Psoas muscle (tissue), 8 donors: ENCODE measurements around the gene GPR62. TPM values are rescaled to one million over a fixed set of nuclear protein-coding genes. Genes with fewer than 3 reads are reported as not detected.

Source experiments
- ATAC-seq, 4 donors: fragments of 200-7000 bp; cut with Tn5 transposase; one replicate each; pipeline ENCODE4 v1.9.1; 2020; ENCODE audit warnings: moderate library complexity in 3 of 4, mild to moderate bottlenecking in 2 of 4
- DNase-seq, 2 donors: peaks; one replicate each; pipeline ENCODE4 v3.0.0-alpha.2; 2020
- H3K27ac ChIP-seq: fragments of 200-600 bp; one replicate; pipeline ENCODE4 v1.8.0; 2022
- H3K27me3 ChIP-seq, 3 donors: fragments of 200-600 bp in 1 of 3; one replicate each; pipeline versions ENCODE4 v1.6.1 to v1.8.0; 2013 to 2022; ENCODE audit warnings: low read length in 2 of 3, mild to moderate bottlenecking in 2 of 3, moderate library complexity in 1 of 3; ENCODE audit not compliant: insufficient read depth in 3 of 3
- H3K36me3 ChIP-seq, 2 donors: fragments of 200-600 bp in 1 of 2; one replicate each; pipeline versions ENCODE4 v1.6.1 to v1.8.0; 2013 to 2022; ENCODE audit warnings: low read depth in 1 of 2, mild to moderate bottlenecking in 1 of 2, moderate library complexity in 1 of 2; ENCODE audit not compliant: insufficient read depth in 1 of 2
- H3K4me1 ChIP-seq: fragments of 200-600 bp; one replicate; pipeline ENCODE4 v1.8.0; 2022
- H3K4me3 ChIP-seq: fragments of 200-600 bp; one replicate; pipeline ENCODE4 v1.8.0; 2022; ENCODE audit warnings: mild to moderate bottlenecking
- H3K9me3 ChIP-seq: fragments of 200-600 bp; one replicate; pipeline ENCODE4 v1.8.0; 2022
- WGBS, 3 donors: extraction: QIAGEN DNeasy Blood & Tissue Kit; methylation state at CpG; one replicate each; pipeline versions ENCODE4 v1.1.6 to v1.1.7; 2013; 5-methylcytosine and 5-hydroxymethylcytosine counted together
- intact Hi-C, 2 donors: fragments of 100-400 bp; cut with DNase I; formaldehyde crosslinking; loops; one replicate each; pipeline versions ENCODE4 v1.11.0 to v1.14.2; 2022
- polyA plus RNA-seq, 3 donors: library from polyadenylated mRNA; stranded (reverse); fragments of 200-250 nt; gene quantifications; one replicate each; pipeline ENCODE4 v1.2.3, GENCODE V29; 2013
- total RNA-seq, 4 donors: library from RNA; stranded (reverse); fragmentation: NEBNext Ultra II Directional in 2 of 4; extraction: Animal tissue kit (Norgen Biotek cat#: 25700) in 2 of 4; gene quantifications; one replicate each; pipeline versions ENCODE4 v1.2.1 to v1.2.4, GENCODE V29; 2021 to 2023
- TF ChIP-seq, protein P1 (sequence below): fragments of 200-600 bp; IDR thresholded peaks from one replicate; pipeline ENCODE4 v1.8.0; 2022; ENCODE audit warnings: antibody characterized with exemption
- donor health status: healthy with polysubstance abuse.
- donor health status: DM: no; HTN: no; CAD: no; lungs with moderate emphysema.
- donor health status: Bipolar disorder and iron deficiency.
- donor health status: healthy.
- donor health status: DM: yes; HTN: yes; CAD: no.
- donor health status: DM: no; HTN: no; CAD: no.
- donor health status: DM: no; HTN: no; CAD: no.
- donor health status: DM: yes; HTN: yes; CAD: no.

Gene GPR62
- total and polyA plus RNA-seq, 7 donors, result 0.04 to 0.93 (median 0.20) TPM

DNA sequence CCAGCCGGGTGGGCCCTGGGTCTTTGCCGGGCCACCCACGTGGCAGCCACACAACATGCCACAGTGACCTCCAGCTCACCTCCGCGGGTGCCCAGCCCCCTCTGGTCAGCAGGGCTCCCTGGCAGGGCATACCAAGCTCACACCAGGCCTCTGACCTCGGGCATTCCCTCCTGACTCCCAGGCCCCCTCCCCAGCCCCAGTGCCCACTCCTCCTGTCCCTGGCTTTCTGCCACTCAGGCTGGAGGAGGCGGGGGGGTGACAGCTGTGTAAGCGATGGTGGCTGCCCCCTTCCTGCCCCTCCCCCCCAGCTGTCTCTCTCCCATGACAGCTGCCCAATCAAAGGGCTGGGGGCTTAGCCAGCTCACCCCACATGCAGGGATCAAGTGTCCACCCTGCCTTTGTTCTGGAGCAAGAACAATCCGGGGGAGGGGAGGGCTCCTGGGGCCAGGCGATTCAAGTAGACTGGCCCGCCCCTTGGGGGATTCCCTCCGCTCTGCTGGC lies 8.8 kb downstream of the GPR62 start:
- ATAC-seq, result peak; percentile 53 to 76 (median 62)
- H3K36me3 ChIP-seq, result peaks cover 0 to 26% of the 10 kb centered on the region in 2 donors
- peak overlapping the region; percentile 64 for H3K27ac ChIP-seq
- no peaks in the 10 kb centered on the region for H3K9me3 ChIP-seq
- peak overlapping the region; percentile 1 for H3K4me3 ChIP-seq
- DNase-seq, result peak; percentile 66 to 82
- intact Hi-C loops, result no loop called here
- TF ChIP-seq, protein P1, sequence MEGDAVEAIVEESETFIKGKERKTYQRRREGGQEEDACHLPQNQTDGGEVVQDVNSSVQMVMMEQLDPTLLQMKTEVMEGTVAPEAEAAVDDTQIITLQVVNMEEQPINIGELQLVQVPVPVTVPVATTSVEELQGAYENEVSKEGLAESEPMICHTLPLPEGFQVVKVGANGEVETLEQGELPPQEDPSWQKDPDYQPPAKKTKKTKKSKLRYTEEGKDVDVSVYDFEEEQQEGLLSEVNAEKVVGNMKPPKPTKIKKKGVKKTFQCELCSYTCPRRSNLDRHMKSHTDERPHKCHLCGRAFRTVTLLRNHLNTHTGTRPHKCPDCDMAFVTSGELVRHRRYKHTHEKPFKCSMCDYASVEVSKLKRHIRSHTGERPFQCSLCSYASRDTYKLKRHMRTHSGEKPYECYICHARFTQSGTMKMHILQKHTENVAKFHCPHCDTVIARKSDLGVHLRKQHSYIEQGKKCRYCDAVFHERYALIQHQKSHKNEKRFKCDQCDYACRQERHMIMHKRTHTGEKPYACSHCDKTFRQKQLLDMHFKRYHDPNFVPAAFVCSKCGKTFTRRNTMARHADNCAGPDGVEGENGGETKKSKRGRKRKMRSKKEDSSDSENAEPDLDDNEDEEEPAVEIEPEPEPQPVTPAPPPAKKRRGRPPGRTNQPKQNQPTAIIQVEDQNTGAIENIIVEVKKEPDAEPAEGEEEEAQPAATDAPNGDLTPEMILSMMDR, result no peak
- no peaks in the 10 kb centered on the region for H3K27me3 ChIP-seq
- 19 to 29% (median 27%) methylated on average over 8 to 12 of the region's 12 CpGs for WGBS, 3 donors
- peaks cover 48% of the 10 kb centered on the region for H3K4me1 ChIP-seq

DNA sequence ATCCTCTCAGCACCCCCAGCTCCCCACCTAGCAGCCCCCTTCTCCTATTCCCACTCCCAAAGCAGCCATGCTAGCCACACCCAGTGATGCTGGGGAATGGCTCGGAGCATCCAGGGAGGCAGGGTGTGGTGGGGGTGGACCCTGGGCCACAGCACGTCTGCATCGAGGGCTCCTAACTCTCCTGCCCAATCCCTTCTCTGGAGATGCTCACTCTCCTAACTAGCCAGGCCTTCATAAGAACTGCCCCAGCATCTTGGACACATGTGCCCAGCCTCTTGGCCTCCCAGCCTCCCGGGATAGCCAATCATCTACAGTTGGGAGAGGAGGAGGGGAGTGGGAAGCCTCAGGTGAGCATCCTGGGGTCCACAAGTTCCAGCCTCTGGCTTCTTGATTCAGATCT lies 9.3 kb downstream of the GPR62 start:
- intact Hi-C loops, result no loop called here
- ATAC-seq (no peak), DNase-seq (no peak)
- Histone ChIP-seq H3K9me3 (no peaks in the 10 kb centered on the region), H3K36me3 (peaks cover 0 to 21% of the 10 kb centered on the region in 2 donors), H3K4me3 (peak overlapping the region; percentile 6), H3K27me3 (no peaks in the 10 kb centered on the region), H3K27ac (peak overlapping the region; percentile 64), H3K4me1 (peaks cover 48% of the 10 kb centered on the region)
- 39 to 58% (median 40%) methylated on average over 3 to 4 of the region's 4 CpGs for WGBS, 3 donors
- TF ChIP-seq, protein P1, result no peak

DNA sequence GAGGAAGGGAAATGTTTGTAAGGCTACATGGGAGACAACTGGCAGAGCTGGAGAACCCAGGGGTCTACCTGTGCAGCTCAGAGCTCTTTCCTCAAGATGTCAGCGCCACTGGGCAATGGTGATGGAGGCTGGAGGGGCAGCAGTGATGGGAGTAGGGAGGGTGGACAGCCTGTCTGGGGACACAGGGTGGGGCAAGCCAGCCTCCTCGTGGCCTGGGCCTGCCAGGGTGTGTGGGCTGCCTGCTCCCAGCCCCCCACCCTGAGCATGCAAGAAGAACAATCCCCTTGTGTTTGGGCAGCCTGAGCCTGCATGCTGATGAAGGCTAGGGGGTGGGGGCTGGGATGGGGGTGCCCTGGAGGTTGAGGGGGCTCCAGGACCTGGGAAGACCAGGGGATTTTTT lies 10.8 kb downstream of the GPR62 start:
- H3K9me3 ChIP-seq, result no peaks in the 10 kb centered on the region
- H3K27ac ChIP-seq, result peak overlapping the region; percentile 82
- no peak for ATAC-seq
- H3K4me1 ChIP-seq, result peaks cover 60% of the 10 kb centered on the region
- H3K4me3 ChIP-seq, result peak overlapping the region; percentile 81
- no peaks in the 10 kb centered on the region for H3K27me3 ChIP-seq
- intact Hi-C loops, result no loop called here
- TF ChIP-seq, protein P1, result no peak
- 60 to 67% (median 61%) methylated on average over 2 of the region's 2 CpGs for WGBS, 3 donors
- DNase-seq, result no peak
- peaks cover 0 to 6% of the 10 kb centered on the region in 2 donors for H3K36me3 ChIP-seq

DNA sequence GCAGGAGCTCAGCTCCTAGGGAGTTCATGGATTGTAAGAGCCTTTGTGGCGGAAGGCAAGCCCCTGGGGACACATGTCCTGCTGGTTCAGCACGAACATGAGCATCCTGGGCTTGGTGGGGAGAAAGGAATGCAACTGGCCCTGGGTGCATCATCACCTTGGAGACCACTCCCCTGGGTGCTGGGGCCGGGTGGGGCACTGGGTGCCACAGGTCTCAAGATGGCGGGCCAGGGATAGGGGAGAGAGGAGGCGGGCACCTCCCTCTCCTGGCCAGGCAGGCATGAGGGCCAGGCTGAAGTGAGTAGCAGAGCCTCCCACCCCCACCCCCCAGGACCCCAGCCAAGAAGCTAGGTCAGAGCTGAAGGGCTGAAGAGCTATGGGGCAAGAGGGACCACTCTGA lies 11.3 kb downstream of the GPR62 start:
- no peaks in the 10 kb centered on the region for H3K27me3 ChIP-seq

More for the DNA sequence above, 11.3 kb downstream of the GPR62 start:
- Histone ChIP-seq H3K27ac (peak overlapping the region; percentile 82), H3K4me3 (peak overlapping the region; percentile 81), H3K4me1 (peaks cover 61% of the 10 kb centered on the region), H3K9me3 (no peaks in the 10 kb centered on the region), H3K36me3 (peaks cover 0 to 2% of the 10 kb centered on the region in 2 donors)
- intact Hi-C loops, result no loop called here
- DNase-seq (no peak), ATAC-seq (no peak)
- TF ChIP-seq, protein P1, result no peak
- 49 to 53% (median 50%) methylated on average over 5 of the region's 5 CpGs for WGBS, 3 donors
